Heart left ventricle (tissue), 16 donors: ENCODE data around the gene RBM38. TPM values are rescaled to one million over a fixed set of nuclear protein-coding genes. Genes with fewer than 3 reads are reported as not detected.
A peak's percentile ranks its signal among the peaks of the same experiment; 100 is the strongest.

Experiments
- ATAC-seq, 4 donors: fragments of 200-7000 bp; cut with Tn5 transposase; one replicate each; pipeline ENCODE4 v1.9.1; 2020 to 2022; ENCODE audit warnings: moderate library complexity in 4 of 4, mild to moderate bottlenecking in 3 of 4, moderate number of reproducible peaks in 1 of 4
- DNase-seq, 5 donors: peaks; one replicate each; pipeline ENCODE4 v3.0.0-alpha.2; 2020
- H3K27ac ChIP-seq, 12 donors: fragments of 200-600 bp; sonication (generic) in 4 of 12; one replicate each; pipeline versions ENCODE4 v1.5.0 to v1.8.0; 2016 to 2022; ENCODE audit warnings: mild to moderate bottlenecking in 2 of 12
- H3K27me3 ChIP-seq, 9 donors: fragments of 200-600 bp; sonication (generic) in 2 of 9; one replicate each; pipeline versions ENCODE4 v1.5.1 to v1.8.0; 2016 to 2022; ENCODE audit warnings: mild to moderate bottlenecking in 3 of 9
- H3K36me3 ChIP-seq, 9 donors: fragments of 200-600 bp; sonication (generic) in 2 of 9; one replicate each; pipeline versions ENCODE4 v1.5.0 to v1.8.0; 2018 to 2022; ENCODE audit warnings: mild to moderate bottlenecking in 2 of 9
- H3K4me1 ChIP-seq, 12 donors: fragments of 200-600 bp; sonication (generic) in 4 of 12; one replicate each; pipeline versions ENCODE4 v1.5.0 to v1.8.0; 2016 to 2022; ENCODE audit warnings: mild to moderate bottlenecking in 3 of 12
- H3K4me3 ChIP-seq, 12 donors: fragments of 200-600 bp; sonication (generic) in 4 of 12; one replicate each; pipeline versions ENCODE4 v1.5.0 to v1.8.0; 2017 to 2022; ENCODE audit warnings: mild to moderate bottlenecking in 9 of 12, moderate library complexity in 4 of 12
- H3K9me3 ChIP-seq, 12 donors: fragments of 200-600 bp; sonication (generic) in 4 of 12; one replicate each; pipeline versions ENCODE4 v1.5.0 to v1.8.0; 2016 to 2022; ENCODE audit warnings: mild to moderate bottlenecking in 1 of 12
- POLR2A ChIP-seq, 2 donors: fragments of 450-650 bp; IDR thresholded peaks; one replicate each; pipeline ENCODE4 v1.6.1; 2017; ENCODE audit warnings: antibody characterized with exemption in 2 of 2, mild to moderate bottlenecking in 2 of 2, moderate library complexity in 2 of 2
- WGBS, 4 donors: extraction: QIAGEN DNeasy Blood & Tissue Kit in 2 of 4; methylation state at CpG; one replicate each; pipeline versions ENCODE4 v1.1.5 to v1.1.7; 2013 to 2018; 5-methylcytosine and 5-hydroxymethylcytosine counted together
- intact Hi-C, 10 donors: fragments of 100-400 bp; cut with DNase I; formaldehyde crosslinking; loops; one replicate each; pipeline versions ENCODE4 v1.11.1 to v1.14.2; 2022
- polyA plus RNA-seq, 2 donors: library from polyadenylated mRNA; stranded (reverse); fragments of 200-250 nt; gene quantifications; one replicate each; pipeline ENCODE4 v1.2.3, GENCODE V29; 2013
- total RNA-seq, 9 donors: library from RNA; depleted of rRNA in 2 of 9; stranded (reverse); fragments of >200 nt in 2 of 9; fragmentation: NEBNext Ultra II Directional in 3 of 9; extraction: Animal tissue kit (Norgen Biotek cat#: 25700) in 3 of 9; gene quantifications; one replicate each; pipeline versions ENCODE4 v1.1.0 to v1.2.4, GENCODE V29; 2016 to 2023
- TF ChIP-seq, protein P1 (sequence below), 12 donors: fragments of 200-600 bp; sonication (generic) in 4 of 12; IDR thresholded peaks; one replicate each; pipeline versions ENCODE4 v1.5.0 to v1.8.0; 2018 to 2022; ENCODE audit warnings: antibody characterized with exemption in 12 of 12, mild to moderate bottlenecking in 5 of 12
- donor health status: ischemic (EF 13 %, LVEDD 7.1; RV severe dilation, severe dysfunction).
- donor health status: healthy with polysubstance abuse.
- donor health status: DM: no; HTN: yes; CAD: no.
- donor health status: DM: no; HTN: no; CAD: no.
- donor health status: ischemic (EF 25% LVEDD 6.9; RV normal size, moderate dysfunction).
- donor health status: ischemic (EF 25% LVEDD 5.7; RV mildly dilated, moderate dysfunction).
- donor health status: healthy.
- donor health status: DM: yes; HTN: yes; CAD: no.
- donor health status: ischemic (EF 35%, LVEDD 5.7; RV mildly dilated, moderate dysfunction).
- donor health status: nonischemic (EF 11% LVEDD 7.7; RV severe dilation, severe dysfunction).
- donor health status: DM: yes; HTN: yes; CAD: no.
- donor health status: PGD.
- donor health status: ischemic (EF 29% LVEDD 5.4; RV normal size, mild dysfunction).
- donor health status: nonischemic (EF 23%, LVEDD 6.1; RV moderate dilation, normal function).

The RBM38 gene
- total and polyA plus RNA-seq, 11 donors: 45.6 to 112 (median 68.5) TPM

DNA sequence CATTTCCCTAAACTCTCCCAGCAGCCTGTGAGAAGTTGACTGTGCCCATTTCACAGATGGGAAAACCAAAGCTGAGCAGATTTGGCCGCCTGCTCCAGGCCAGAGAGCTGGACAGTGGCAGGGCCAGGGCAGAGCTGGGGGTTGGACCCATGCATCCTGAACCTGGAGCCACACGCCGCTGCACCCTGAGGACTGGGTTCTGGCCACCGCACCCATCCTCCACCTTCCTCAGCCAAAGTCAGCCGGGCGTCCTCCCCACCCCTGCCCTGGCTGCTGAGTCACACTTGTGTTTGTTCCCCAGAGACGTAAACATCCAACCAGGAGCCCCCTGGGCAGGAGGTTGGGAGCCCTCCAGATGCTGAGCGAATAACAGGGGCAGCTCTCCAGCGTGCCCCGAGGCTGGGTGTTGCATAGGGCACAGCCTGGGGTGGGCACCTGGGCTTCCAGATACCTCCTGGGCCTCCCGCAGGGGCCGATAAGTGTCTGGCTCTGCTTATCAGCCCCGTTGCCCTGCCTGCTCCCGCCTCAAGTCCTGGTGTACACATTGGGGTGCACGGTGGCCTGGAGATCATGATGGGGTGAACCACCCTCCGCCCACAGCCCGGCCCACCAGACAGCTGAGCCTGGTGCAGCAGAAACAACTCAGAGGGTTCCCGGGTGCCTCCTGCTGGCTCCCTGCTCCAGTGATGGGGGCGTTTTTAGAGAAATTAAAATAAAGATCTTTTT, 23.8 kb downstream of the RBM38 start:
- no peak for TF ChIP-seq POLR2A (IDR thresholded peaks at IDR 0.05)
- TF ChIP-seq, protein P1, sequence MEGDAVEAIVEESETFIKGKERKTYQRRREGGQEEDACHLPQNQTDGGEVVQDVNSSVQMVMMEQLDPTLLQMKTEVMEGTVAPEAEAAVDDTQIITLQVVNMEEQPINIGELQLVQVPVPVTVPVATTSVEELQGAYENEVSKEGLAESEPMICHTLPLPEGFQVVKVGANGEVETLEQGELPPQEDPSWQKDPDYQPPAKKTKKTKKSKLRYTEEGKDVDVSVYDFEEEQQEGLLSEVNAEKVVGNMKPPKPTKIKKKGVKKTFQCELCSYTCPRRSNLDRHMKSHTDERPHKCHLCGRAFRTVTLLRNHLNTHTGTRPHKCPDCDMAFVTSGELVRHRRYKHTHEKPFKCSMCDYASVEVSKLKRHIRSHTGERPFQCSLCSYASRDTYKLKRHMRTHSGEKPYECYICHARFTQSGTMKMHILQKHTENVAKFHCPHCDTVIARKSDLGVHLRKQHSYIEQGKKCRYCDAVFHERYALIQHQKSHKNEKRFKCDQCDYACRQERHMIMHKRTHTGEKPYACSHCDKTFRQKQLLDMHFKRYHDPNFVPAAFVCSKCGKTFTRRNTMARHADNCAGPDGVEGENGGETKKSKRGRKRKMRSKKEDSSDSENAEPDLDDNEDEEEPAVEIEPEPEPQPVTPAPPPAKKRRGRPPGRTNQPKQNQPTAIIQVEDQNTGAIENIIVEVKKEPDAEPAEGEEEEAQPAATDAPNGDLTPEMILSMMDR (IDR thresholded peaks at IDR 0.05): no peak

DNA sequence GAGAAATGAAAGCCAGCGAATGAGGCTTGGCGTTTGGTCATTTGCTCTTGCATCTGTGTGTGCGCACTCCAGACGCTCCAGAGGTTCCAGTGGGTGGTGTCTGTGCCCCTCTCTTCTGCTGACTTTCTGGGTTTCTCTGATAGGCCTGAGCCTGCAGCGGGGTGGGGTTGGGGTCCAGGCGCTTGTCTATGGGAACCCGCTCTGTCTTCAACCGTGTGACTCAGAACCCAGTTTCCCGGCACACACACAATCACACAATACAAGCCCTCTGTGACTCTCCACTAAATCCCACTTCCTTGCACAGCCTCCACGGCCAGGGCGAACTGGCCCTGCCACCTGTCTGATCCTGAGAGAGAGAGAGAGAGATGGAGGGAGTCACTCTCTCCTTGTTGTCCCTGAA, 24.6 kb downstream of the RBM38 start:
- no peaks in the 10 kb centered on the region for H3K9me3 ChIP-seq
- no peak for ATAC-seq
- intact Hi-C loops: no loop called here
- TF ChIP-seq POLR2A (IDR thresholded peaks at IDR 0.05): no peak
- TF ChIP-seq, protein P1 (IDR thresholded peaks at IDR 0.05): no peak
- no peaks in the 10 kb centered on the region for H3K27me3 ChIP-seq
- no peak overlapping the region for H3K4me3 ChIP-seq
- H3K4me1 ChIP-seq: no peaks in the 10 kb centered on the region
- no peaks in the 10 kb centered on the region for H3K36me3 ChIP-seq
- 84 to 93% (median 87%) methylated on average over 11 of the region's 11 CpGs for WGBS, 4 donors
- H3K27ac ChIP-seq: no peak overlapping the region
- DNase-seq: no peak

More for the DNA sequence above, 23.8 kb downstream of the RBM38 start:
- Histone ChIP-seq H3K4me1 (peaks cover 0 to 7% (median 0%) of the 10 kb centered on the region in 12 donors), H3K27ac (no peak overlapping the region), H3K9me3 (no peaks in the 10 kb centered on the region), H3K4me3 (no peak overlapping the region), H3K27me3 (no peaks in the 10 kb centered on the region), H3K36me3 (peaks cover 0 to 1% (median 0%) of the 10 kb centered on the region in 9 donors)
- 73 to 77% (median 75%) methylated on average over 17 to 19 of the region's 19 CpGs for WGBS, 4 donors
- peak in 1 of 5 donors; percentile 17 for DNase-seq
- no peak for ATAC-seq
- intact Hi-C loops: no loop called here

DNA sequence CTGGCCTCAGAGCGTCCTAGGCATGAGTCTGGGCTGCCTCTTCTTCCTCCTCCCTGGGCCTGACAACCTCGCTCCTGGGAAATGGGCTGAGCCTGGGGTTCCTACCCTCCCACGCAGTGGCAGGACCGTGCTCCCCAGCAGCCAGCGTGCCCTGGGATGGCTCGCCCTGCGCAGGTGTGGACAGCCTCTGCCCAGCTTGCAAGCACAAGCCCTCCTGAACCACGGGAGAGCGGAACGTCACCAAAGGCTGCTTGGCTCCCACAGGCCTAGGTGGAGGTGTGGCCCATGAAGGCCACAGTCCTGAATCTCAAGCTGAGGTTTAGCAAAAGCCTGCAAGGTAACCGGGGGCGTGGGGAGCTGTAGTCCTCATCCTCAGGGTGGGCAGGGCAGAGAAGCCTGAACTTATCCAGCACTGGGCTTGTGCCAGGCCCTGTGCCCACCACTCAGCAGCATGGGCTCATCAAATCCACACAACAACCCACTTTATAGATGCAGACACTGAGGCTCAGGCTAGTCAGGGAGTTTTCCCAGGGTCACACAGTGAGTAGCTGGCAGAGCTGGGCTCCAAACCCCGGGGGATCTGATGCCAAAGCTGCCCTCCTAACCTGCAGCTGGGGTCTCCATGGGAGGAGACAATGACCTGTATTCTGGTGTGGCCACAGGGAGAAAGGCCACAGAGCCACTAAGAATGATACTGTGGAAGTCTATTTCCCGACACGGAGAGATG, 25.3 kb downstream of the RBM38 start:
- H3K4me1 ChIP-seq: no peaks in the 10 kb centered on the region
- no peak for ATAC-seq
- no peak overlapping the region for H3K27ac ChIP-seq
- TF ChIP-seq, protein P1 (IDR thresholded peaks at IDR 0.05): no peak
- no peak for TF ChIP-seq POLR2A (IDR thresholded peaks at IDR 0.05)
- H3K9me3 ChIP-seq: no peaks in the 10 kb centered on the region
- WGBS, 4 donors: 82 to 93% (median 87%) methylated on average over 10 to 15 of the region's 15 CpGs
- no peaks in the 10 kb centered on the region for H3K27me3 ChIP-seq
- H3K4me3 ChIP-seq: no peak overlapping the region
- no peaks in the 10 kb centered on the region for H3K36me3 ChIP-seq
- DNase-seq: peak in 1 of 5 donors; percentile 16
- intact Hi-C loops: no loop called here

DNA sequence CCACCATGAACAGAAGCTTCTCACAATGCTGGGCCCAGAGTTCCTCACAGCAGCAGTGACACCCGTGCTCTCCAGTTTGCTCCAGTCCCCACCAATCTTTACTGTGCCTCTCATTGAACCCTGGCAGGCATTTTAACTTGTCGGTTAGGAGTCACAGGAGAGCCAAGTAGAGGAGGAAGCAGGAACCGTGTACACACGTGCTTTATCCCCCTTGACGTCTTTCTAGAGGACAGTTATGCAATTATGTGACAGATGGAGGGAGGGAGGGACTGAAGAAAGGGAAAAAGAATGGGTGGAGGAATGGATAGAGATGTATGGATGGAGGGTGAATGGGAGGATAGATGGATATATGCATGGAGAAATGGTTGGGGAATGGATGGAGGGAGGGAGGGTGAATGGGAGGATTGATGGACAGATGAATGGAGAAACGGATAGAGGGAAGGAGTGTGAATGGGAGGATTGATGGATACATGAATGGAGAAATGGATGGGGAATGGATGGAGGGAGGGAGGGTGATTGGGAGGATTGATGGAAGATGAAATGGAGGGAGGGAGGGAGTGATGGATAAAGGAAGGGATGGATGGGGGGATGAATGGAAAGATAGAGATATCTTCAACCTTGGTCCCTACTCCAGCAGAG, 26.0 kb downstream of the RBM38 start:
- ATAC-seq: no peak

More for the DNA sequence above, 26.0 kb downstream of the RBM38 start:
- Histone ChIP-seq H3K36me3 (no peaks in the 10 kb centered on the region), H3K27me3 (no peaks in the 10 kb centered on the region), H3K27ac (no peak overlapping the region), H3K9me3 (no peaks in the 10 kb centered on the region), H3K4me1 (no peaks in the 10 kb centered on the region), H3K4me3 (no peak overlapping the region)
- intact Hi-C loops: no loop called here
- TF ChIP-seq, protein P1 (IDR thresholded peaks at IDR 0.05): no peak
- no peak for TF ChIP-seq POLR2A (IDR thresholded peaks at IDR 0.05)
- WGBS, 4 donors: 42 to 56% (median 44%) methylated on average over 6 of the region's 6 CpGs
- no peak for DNase-seq
